Measurements from ENCODE around the gene SLC17A5.

Gene SLC17A5

GRCh38 chr6:73664701-73665100 lies 10.9 kb upstream of the SLC17A5 start:
- no peak overlapping the region for H3K4me3 ChIP-seq (ENCODE audit: low read depth in 1 of 2, low read length in 1 of 2)
- no peaks in the 10 kb centered on the region for H3K9me3 ChIP-seq
- TF ChIP-seq, protein P1, sequence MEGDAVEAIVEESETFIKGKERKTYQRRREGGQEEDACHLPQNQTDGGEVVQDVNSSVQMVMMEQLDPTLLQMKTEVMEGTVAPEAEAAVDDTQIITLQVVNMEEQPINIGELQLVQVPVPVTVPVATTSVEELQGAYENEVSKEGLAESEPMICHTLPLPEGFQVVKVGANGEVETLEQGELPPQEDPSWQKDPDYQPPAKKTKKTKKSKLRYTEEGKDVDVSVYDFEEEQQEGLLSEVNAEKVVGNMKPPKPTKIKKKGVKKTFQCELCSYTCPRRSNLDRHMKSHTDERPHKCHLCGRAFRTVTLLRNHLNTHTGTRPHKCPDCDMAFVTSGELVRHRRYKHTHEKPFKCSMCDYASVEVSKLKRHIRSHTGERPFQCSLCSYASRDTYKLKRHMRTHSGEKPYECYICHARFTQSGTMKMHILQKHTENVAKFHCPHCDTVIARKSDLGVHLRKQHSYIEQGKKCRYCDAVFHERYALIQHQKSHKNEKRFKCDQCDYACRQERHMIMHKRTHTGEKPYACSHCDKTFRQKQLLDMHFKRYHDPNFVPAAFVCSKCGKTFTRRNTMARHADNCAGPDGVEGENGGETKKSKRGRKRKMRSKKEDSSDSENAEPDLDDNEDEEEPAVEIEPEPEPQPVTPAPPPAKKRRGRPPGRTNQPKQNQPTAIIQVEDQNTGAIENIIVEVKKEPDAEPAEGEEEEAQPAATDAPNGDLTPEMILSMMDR (IDR thresholded peaks at IDR 0.05): no peak
- H3K27ac ChIP-seq: no peak overlapping the region
- H3K36me3 ChIP-seq: no peaks in the 10 kb centered on the region
- H3K27me3 ChIP-seq: no peaks in the 10 kb centered on the region
- H3K4me1 ChIP-seq (ENCODE audit: control insufficient read depth in 1 of 2, insufficient read depth in 1 of 2, low read depth in 1 of 2, low read length in 1 of 2): no peaks in the 10 kb centered on the region

GRCh38 chr6:73657201-73657600 lies 3.4 kb upstream of the SLC17A5 start:
- Histone ChIP-seq H3K4me3 (ENCODE audit: low read depth in 1 of 2, low read length in 1 of 2) (no peak overlapping the region), H3K27ac (no peak overlapping the region), H3K9me3 (no peaks in the 10 kb centered on the region), H3K27me3 (no peaks in the 10 kb centered on the region), H3K36me3 (no peaks in the 10 kb centered on the region), H3K4me1 (ENCODE audit: control insufficient read depth in 1 of 2, insufficient read depth in 1 of 2, low read depth in 1 of 2, low read length in 1 of 2) (peaks cover 20 to 22% of the 10 kb centered on the region in 2 experiments)
- TF ChIP-seq, protein P1 (IDR thresholded peaks at IDR 0.05): no peak

DNA sequence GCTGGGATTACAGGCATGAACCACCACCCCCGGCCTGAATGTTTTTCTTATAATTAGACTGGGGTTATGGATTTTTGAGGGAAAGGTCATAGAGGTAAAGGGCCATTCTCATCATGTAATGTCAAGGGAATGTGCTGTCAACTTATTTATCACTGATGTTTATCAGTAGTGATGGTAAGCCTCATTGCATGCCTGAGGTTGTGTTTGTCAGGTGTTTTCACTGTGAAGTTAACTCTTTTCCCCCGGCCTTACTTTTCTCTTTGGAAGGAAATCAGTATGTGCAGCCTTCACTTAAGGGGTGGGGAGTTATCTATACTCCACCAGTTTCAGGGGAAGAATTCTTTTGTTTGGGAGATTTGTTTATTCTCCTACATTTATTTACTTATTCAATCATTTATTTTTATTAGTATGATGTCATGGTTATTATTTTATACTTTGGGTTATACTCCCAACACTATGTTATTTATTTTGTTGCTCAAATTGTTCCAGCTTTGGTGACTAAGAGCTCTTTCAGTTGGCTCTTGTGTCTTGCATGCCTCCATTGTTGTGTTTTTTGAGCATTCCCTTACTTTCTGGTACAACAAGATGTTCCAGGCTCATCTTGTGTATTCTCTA lies 2.8 kb upstream of the SLC17A5 start:
- peaks cover 22 to 23% of the 10 kb centered on the region in 2 experiments for H3K4me1 ChIP-seq (ENCODE audit: control insufficient read depth in 1 of 2, insufficient read depth in 1 of 2, low read depth in 1 of 2, low read length in 1 of 2)
- TF ChIP-seq, protein P1 (IDR thresholded peaks at IDR 0.05): no peak
- no peaks in the 10 kb centered on the region for H3K27me3 ChIP-seq
- H3K9me3 ChIP-seq: no peaks in the 10 kb centered on the region
- H3K36me3 ChIP-seq: no peaks in the 10 kb centered on the region
- no peak overlapping the region for H3K4me3 ChIP-seq (ENCODE audit: low read depth in 1 of 2, low read length in 1 of 2)
- no peak overlapping the region for H3K27ac ChIP-seq

DNA sequence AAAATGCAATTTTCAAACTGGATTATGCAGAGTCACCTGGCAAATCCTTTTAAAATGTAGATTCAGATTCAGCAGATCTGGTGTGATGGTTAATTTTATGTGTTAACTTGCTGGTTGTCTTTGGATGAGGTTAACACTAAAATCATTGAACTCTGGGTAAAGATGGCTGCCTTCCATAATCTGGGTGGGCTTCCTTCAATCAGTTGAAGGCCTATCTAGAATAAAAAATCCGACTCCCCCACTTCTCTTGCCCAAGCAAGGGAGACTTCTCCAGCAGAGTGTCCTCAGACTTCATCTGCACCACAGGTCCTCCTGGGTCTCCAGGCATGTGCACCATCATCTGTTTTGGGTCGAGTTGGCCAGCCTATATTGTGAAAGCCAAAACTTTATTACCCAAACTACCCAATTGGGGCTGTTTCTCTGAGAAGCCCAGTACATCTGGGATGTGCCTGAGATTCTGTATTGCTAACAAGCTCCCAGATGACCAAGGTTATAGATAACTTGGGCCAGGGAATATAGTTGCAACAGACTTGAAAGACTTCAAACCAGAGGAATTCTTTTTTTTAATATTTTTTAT lies 1.6 kb upstream of the SLC17A5 start:
- Histone ChIP-seq H3K9me3 (no peaks in the 10 kb centered on the region), H3K27ac (peak overlapping the region; percentile 96), H3K4me1 (ENCODE audit: control insufficient read depth in 1 of 2, insufficient read depth in 1 of 2, low read depth in 1 of 2, low read length in 1 of 2) (peaks cover 22 to 23% of the 10 kb centered on the region in 2 experiments), H3K36me3 (no peaks in the 10 kb centered on the region), H3K27me3 (no peaks in the 10 kb centered on the region), H3K4me3 (ENCODE audit: low read depth in 1 of 2, low read length in 1 of 2) (peak overlapping the region in 1 of 2 experiments; percentile 93)
- TF ChIP-seq, protein P1 (IDR thresholded peaks at IDR 0.05): no peak

DNA sequence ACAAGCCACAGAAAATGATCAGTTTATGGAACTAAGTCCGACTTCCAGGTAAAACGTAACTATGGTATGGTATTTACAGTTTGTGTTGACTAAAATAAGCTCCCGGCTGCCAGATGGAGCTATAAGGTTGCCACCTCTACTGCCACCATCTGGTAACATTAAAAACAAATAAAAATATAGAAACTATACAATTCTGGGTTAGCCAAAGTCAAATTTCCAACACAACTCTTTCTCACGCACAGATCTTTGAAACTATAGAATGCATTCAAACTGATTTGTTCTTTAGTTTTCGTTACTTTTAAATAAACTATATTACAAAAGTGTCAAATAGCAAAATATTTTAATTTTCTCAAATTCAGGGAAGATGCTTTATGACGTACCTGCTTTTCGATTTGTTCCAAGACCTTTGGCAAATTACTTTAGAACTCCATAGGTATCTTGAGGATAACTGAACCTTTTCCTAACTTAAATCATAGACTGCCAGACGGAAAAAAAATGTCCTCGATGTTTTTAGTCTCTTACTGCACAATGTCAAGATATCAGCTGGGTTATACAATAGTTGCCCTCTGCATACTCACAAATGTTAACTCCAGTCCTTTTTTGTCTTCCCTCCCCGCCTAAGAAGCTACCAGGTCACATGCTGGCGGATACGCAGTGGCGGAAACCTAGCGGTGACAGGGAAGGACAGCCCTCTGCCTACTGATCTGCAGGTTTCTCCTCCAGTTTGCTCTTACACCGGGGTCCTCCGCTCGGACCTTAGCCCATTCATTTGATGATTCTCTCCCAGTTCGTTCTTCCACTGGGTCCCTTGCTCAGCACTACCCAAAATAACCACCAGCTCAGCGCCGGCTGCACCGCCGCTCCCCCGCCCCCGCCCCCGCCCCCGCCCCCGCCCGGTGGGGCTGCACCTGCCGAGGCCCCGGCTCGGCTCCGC lies 888 bp downstream of the SLC17A5 start:
- TF ChIP-seq, protein P1 (IDR thresholded peaks at IDR 0.05): peak; percentile 70
- peaks cover 11% of the 10 kb centered on the region for H3K36me3 ChIP-seq
- peak overlapping the region; percentile 93 to 100 for H3K4me3 ChIP-seq (ENCODE audit: low read depth in 1 of 2, low read length in 1 of 2)
- no peaks in the 10 kb centered on the region for H3K27me3 ChIP-seq
- no peaks in the 10 kb centered on the region for H3K9me3 ChIP-seq
- peak overlapping the region; percentile 96 for H3K27ac ChIP-seq
- H3K4me1 ChIP-seq (ENCODE audit: control insufficient read depth in 1 of 2, insufficient read depth in 1 of 2, low read depth in 1 of 2, low read length in 1 of 2): peaks cover 22 to 23% of the 10 kb centered on the region in 2 experiments

Data from neutrophil (primary cell).